ENCODE results near the gene CAMK2N1. TPM values are rescaled to one million over a fixed set of nuclear protein-coding genes. Genes with fewer than 3 reads are reported as not detected.

The CAMK2N1 gene
- total and polyA plus RNA-seq, 2 donors from 2014 or later, result 80.6 to 120 TPM

DNA sequence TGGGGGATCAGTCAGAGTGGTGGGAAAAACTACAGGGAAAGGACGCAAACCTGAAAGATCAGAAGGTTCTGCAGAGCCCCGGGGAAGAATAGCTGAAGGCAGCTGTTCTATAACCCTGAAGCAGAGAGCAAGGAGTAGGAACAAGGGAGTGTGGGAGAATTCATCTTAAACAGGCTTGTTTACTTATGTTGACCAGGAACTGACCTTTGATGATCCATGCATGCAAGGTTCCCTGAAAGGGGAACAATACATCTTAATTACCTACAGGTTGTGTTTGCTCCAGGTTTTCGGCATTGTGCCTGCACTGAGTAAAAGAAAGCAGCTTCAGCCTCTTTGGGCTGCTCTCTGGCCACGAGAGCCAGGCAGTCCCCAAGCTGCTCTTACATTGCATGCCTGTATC is 47.6 kb upstream of the CAMK2N1 start:
- H3K4me1 ChIP-seq (ENCODE audit: control insufficient read depth in 2 of 3, insufficient read depth in 2 of 3, low read depth in 1 of 3, low read length in 3 of 3), result peaks cover 0 to 4% (median 0%) of the 10 kb centered on the region in 3 donors
- peak in 3 of 5 donors; percentile 1 to 31 (median 25) for DNase-seq
- H3K36me3 ChIP-seq (ENCODE audit: control insufficient read depth in 2 of 3, insufficient read depth in 3 of 3, low read length in 3 of 3), result no peaks in the 10 kb centered on the region
- H3K9me3 ChIP-seq (ENCODE audit: control insufficient read depth in 2 of 3, insufficient read depth in 1 of 3, low read length in 3 of 3), result no peaks in the 10 kb centered on the region
- FAIRE-seq, result no peak
- H3K27me3 ChIP-seq (ENCODE audit: control insufficient read depth, insufficient read depth, low read length), result no peaks in the 10 kb centered on the region
- H3K9ac ChIP-seq (ENCODE audit: low read length in 3 of 3), result no peak overlapping the region
- H3K27ac ChIP-seq (ENCODE audit: low read depth in 2 of 2, low read length in 2 of 2), result no peak overlapping the region
- H3K4me3 ChIP-seq (ENCODE audit: low read length in 3 of 3), result no peak overlapping the region
- TF ChIP-seq, protein P1, sequence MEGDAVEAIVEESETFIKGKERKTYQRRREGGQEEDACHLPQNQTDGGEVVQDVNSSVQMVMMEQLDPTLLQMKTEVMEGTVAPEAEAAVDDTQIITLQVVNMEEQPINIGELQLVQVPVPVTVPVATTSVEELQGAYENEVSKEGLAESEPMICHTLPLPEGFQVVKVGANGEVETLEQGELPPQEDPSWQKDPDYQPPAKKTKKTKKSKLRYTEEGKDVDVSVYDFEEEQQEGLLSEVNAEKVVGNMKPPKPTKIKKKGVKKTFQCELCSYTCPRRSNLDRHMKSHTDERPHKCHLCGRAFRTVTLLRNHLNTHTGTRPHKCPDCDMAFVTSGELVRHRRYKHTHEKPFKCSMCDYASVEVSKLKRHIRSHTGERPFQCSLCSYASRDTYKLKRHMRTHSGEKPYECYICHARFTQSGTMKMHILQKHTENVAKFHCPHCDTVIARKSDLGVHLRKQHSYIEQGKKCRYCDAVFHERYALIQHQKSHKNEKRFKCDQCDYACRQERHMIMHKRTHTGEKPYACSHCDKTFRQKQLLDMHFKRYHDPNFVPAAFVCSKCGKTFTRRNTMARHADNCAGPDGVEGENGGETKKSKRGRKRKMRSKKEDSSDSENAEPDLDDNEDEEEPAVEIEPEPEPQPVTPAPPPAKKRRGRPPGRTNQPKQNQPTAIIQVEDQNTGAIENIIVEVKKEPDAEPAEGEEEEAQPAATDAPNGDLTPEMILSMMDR (IDR thresholded peaks at IDR 0.05; ENCODE audit: borderline replicate concordance, extremely low read depth, insufficient read depth), result no peak
- intact Hi-C loops (cut with DNase I), result no loop called here

DNA sequence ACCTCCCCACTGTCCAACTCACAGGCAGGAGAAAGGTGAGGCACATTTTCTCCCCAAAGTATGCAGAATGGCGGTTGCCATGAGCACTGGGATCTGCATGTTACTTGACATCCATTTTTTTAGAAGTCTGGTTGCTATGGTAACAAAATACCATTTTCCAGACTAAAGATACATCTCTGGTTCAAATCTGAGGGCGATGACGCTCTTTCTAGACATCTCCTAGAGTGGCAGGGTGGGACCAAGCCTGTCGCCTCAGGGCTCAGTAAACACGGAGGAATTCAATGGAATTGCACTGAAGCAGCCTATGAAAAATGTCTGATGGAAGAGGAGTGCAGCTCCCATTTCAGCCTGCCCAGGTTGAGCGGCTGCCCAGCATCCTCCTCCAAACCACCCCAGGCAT is 44.9 kb upstream of the CAMK2N1 start:
- Histone ChIP-seq H3K27ac (ENCODE audit: low read depth in 2 of 2, low read length in 2 of 2) (no peak overlapping the region), H3K36me3 (ENCODE audit: control insufficient read depth in 2 of 3, insufficient read depth in 3 of 3, low read length in 3 of 3) (no peaks in the 10 kb centered on the region), H3K9ac (ENCODE audit: low read length in 3 of 3) (no peak overlapping the region), H3K27me3 (ENCODE audit: control insufficient read depth, insufficient read depth, low read length) (no peaks in the 10 kb centered on the region), H3K4me1 (ENCODE audit: control insufficient read depth in 2 of 3, insufficient read depth in 2 of 3, low read depth in 1 of 3, low read length in 3 of 3) (peaks cover 0 to 4% (median 0%) of the 10 kb centered on the region in 3 donors), H3K9me3 (ENCODE audit: control insufficient read depth in 2 of 3, insufficient read depth in 1 of 3, low read length in 3 of 3) (no peaks in the 10 kb centered on the region), H3K4me3 (ENCODE audit: low read length in 3 of 3) (no peak overlapping the region)
- no peak for FAIRE-seq
- TF ChIP-seq, protein P1 (IDR thresholded peaks at IDR 0.05; ENCODE audit: borderline replicate concordance, extremely low read depth, insufficient read depth), result no peak
- intact Hi-C loops (cut with DNase I), result no loop called here
- no peak for DNase-seq

DNA sequence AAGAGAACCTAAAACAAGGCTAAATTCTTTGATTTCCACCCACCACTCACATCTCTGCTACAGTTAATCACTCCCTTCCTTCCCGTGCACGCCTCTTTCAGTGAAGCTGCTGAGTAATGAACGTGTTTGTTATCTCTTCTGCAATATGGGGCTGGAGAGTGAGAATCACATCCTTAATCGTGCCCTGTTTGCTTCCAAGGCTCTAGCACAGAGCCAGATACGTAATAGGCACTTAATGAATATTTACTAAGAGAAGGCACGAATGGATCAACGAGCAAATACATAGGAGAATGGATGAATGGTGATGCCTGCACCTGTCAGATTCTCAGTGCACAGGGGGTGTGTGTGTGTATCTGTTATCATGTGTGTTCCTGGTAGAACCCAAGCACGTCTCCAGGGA is 44.3 kb upstream of the CAMK2N1 start:
- peaks cover 0 to 4% (median 0%) of the 10 kb centered on the region in 3 donors for H3K4me1 ChIP-seq (ENCODE audit: control insufficient read depth in 2 of 3, insufficient read depth in 2 of 3, low read depth in 1 of 3, low read length in 3 of 3)
- TF ChIP-seq, protein P1 (IDR thresholded peaks at IDR 0.05; ENCODE audit: borderline replicate concordance, extremely low read depth, insufficient read depth), result no peak
- no peaks in the 10 kb centered on the region for H3K27me3 ChIP-seq (ENCODE audit: control insufficient read depth, insufficient read depth, low read length)
- DNase-seq, result no peak
- H3K9ac ChIP-seq (ENCODE audit: low read length in 3 of 3), result no peak overlapping the region
- intact Hi-C loops (cut with DNase I), result no loop called here
- H3K9me3 ChIP-seq (ENCODE audit: control insufficient read depth in 2 of 3, insufficient read depth in 1 of 3, low read length in 3 of 3), result no peaks in the 10 kb centered on the region
- no peak overlapping the region for H3K4me3 ChIP-seq (ENCODE audit: low read length in 3 of 3)
- no peak for FAIRE-seq
- no peaks in the 10 kb centered on the region for H3K36me3 ChIP-seq (ENCODE audit: control insufficient read depth in 2 of 3, insufficient read depth in 3 of 3, low read length in 3 of 3)
- no peak overlapping the region for H3K27ac ChIP-seq (ENCODE audit: low read depth in 2 of 2, low read length in 2 of 2)

DNA sequence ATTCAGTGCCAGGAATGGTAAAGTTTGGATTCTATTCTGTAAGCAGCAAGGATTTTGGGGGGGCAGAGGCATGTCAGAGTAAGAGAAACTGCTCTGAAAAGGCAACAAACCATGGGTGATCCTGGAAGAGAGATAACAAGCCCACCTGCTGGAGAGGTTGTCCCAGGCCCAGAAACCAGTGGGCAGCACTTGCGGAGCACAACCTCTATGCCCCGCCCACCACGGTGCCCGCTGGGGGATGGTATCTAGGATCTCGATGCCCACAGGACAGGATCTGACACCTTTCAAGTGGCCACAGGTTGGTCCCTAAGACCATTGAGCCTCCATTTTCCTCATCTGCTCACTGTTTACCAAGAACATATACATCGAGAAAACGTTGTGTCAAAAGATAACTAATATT is 42.2 kb upstream of the CAMK2N1 start:
- no peak overlapping the region for H3K27ac ChIP-seq (ENCODE audit: low read depth in 2 of 2, low read length in 2 of 2)
- no peaks in the 10 kb centered on the region for H3K4me1 ChIP-seq (ENCODE audit: control insufficient read depth in 2 of 3, insufficient read depth in 2 of 3, low read depth in 1 of 3, low read length in 3 of 3)
- FAIRE-seq (no peak), DNase-seq (no peak)
- no peak overlapping the region for H3K9ac ChIP-seq (ENCODE audit: low read length in 3 of 3)
- TF ChIP-seq, protein P1 (IDR thresholded peaks at IDR 0.05; ENCODE audit: borderline replicate concordance, extremely low read depth, insufficient read depth), result no peak
- no peaks in the 10 kb centered on the region for H3K9me3 ChIP-seq (ENCODE audit: control insufficient read depth in 2 of 3, insufficient read depth in 1 of 3, low read length in 3 of 3)
- H3K27me3 ChIP-seq (ENCODE audit: control insufficient read depth, insufficient read depth, low read length), result no peaks in the 10 kb centered on the region
- intact Hi-C loops (cut with DNase I), result no loop called here
- H3K36me3 ChIP-seq (ENCODE audit: control insufficient read depth in 2 of 3, insufficient read depth in 3 of 3, low read length in 3 of 3), result no peaks in the 10 kb centered on the region
- H3K4me3 ChIP-seq (ENCODE audit: low read length in 3 of 3), result no peak overlapping the region

All from kidney (tissue), 14 donors.